ENCODE data around the gene FBLL1.
"Not testable (repeated sequence)": the region's sequence is repeated elsewhere in the genome, so short reads cannot be mapped to it uniquely, and the experiment has no call there.

The FBLL1 gene

DNA sequence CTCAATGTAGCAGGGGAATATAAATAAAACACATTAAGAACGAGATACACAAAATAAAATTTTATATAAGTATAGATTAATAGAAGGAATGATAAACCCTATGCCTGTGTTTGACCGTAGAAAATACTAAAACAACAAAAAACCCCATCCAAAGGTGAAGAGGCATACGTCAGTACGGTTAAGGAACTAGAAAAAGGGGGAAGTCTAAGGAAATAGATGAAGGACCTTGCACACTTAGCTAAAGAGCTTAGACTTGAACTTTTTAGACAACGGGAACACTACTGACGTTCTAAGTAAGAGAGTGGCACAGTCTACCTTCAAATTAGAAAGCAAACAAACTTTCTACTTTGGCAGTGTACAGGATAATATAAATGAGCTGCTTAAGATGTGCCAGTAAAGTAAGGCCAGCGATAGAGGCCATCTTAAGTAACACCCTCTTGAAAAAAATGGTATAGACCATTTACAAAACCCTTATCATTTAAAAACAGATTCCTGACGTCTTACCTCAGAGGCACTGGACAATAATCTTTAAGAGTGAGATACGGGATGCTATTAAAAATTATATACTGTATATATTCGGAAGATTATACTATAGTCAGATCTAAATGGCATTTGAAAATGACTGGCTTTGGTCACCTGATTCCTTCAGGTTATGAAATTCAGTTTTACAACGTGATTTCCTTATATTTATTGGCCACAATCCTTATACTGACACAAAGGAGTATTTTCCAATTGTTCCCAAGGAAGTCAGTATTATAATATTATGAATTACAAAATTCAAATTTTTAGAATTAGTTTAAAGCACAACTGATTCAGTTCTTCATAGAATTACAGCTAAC lies 41.6 kb downstream of the FBLL1 start:
- Histone ChIP-seq H3K4me2 (ENCODE audit: low read length) (no peak overlapping the region), H3K4me3 (ENCODE audit: low read length) (no peak overlapping the region), H3K27me3 (ENCODE audit: control insufficient read depth, low read length) (no peaks in the 10 kb centered on the region), H3F3A (ENCODE audit: control insufficient read depth, insufficient read depth) (no peaks in the 10 kb centered on the region), H4K20me1 (ENCODE audit: control insufficient read depth, insufficient read depth, low read depth, low read length) (peaks cover 24% of the 10 kb centered on the region), H3K27ac (ENCODE audit: low read depth, low read length) (no peak overlapping the region), H3K9me2 (replicated peaks; ENCODE audit: control insufficient read depth, low read length) (no peaks in the 10 kb centered on the region), H3K9me3 (ENCODE audit: control insufficient read depth, insufficient read depth, low read length) (no peaks in the 10 kb centered on the region; the same call in 1 of the 2 replicates), H3K4me1 (ENCODE audit: control insufficient read depth, low read length) (peaks cover 15% of the 10 kb centered on the region), H3K79me2 (ENCODE audit: control insufficient read depth, low read length) (peaks cover 93% of the 10 kb centered on the region), H3K36me3 (ENCODE audit: control insufficient read depth, low read length) (peaks cover 63% of the 10 kb centered on the region)
- no peak for TF ChIP-seq EZH2phosphoT487 (IDR thresholded peaks at IDR 0.05; ENCODE audit: borderline replicate concordance, low read length)
- TF ChIP-seq, protein P1, sequence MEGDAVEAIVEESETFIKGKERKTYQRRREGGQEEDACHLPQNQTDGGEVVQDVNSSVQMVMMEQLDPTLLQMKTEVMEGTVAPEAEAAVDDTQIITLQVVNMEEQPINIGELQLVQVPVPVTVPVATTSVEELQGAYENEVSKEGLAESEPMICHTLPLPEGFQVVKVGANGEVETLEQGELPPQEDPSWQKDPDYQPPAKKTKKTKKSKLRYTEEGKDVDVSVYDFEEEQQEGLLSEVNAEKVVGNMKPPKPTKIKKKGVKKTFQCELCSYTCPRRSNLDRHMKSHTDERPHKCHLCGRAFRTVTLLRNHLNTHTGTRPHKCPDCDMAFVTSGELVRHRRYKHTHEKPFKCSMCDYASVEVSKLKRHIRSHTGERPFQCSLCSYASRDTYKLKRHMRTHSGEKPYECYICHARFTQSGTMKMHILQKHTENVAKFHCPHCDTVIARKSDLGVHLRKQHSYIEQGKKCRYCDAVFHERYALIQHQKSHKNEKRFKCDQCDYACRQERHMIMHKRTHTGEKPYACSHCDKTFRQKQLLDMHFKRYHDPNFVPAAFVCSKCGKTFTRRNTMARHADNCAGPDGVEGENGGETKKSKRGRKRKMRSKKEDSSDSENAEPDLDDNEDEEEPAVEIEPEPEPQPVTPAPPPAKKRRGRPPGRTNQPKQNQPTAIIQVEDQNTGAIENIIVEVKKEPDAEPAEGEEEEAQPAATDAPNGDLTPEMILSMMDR (IDR thresholded peaks at IDR 0.05; ENCODE audit: low read depth, low read length, poor library complexity, severe bottlenecking): no peak

DNA sequence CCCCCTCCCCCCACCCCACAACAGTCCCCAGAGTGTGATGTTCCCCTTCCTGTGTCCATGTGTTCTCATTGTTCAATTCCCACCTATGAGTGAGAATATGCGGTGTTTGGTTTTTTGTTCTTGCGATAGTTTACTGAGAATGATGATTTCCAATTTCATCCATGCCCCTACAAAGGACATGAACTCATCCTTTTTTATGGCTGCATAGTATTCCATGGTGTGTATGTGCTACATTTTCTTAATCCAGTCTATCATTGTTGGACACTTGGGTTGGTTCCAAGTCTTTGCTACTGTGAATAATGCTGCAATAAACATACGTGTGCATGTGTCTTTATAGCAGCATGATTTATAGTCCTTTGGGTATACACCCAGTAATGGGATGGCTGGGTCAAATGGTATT lies 44.6 kb downstream of the FBLL1 start:
- Histone ChIP-seq H4K20me1 (ENCODE audit: control insufficient read depth, insufficient read depth, low read depth, low read length) (peaks cover 22% of the 10 kb centered on the region), H3K79me2 (ENCODE audit: control insufficient read depth, low read length) (peaks cover 93% of the 10 kb centered on the region), H3K4me1 (ENCODE audit: control insufficient read depth, low read length) (peaks cover 32% of the 10 kb centered on the region), H3K36me3 (ENCODE audit: control insufficient read depth, low read length) (peaks cover 61% of the 10 kb centered on the region)
- not testable (repeated sequence) for H3K9me3 ChIP-seq (ENCODE audit: control insufficient read depth, insufficient read depth, low read length); H3K4me2 ChIP-seq (ENCODE audit: low read length); H3K27ac ChIP-seq (ENCODE audit: low read depth, low read length); H3K27me3 ChIP-seq (ENCODE audit: control insufficient read depth, low read length); H3K9me2 ChIP-seq (replicated peaks; ENCODE audit: control insufficient read depth, low read length); H3F3A ChIP-seq (ENCODE audit: control insufficient read depth, insufficient read depth); H3K4me3 ChIP-seq (ENCODE audit: low read length)

DNA sequence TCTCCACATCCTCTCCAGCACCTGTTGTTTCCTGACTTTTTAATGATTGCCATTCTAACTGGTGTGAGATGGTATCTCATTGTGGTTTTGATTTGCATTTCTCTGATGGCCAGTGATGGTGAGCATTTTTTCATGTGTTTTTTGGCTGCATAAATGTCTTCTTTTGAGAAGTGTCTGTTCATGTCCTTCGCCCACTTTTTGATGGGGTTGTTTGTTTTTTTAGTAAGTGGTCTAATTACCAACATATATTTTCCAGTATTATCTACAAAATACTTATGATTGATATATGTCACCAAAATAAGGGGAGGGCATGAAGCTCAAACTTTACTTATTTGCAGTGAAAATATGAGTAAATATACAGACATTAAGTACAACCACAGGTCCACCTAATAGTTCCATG lies 45.1 kb downstream of the FBLL1 start:
- not testable (repeated sequence) for H3K9me3 ChIP-seq (ENCODE audit: control insufficient read depth, insufficient read depth, low read length); H3K4me2 ChIP-seq (ENCODE audit: low read length); H3K27ac ChIP-seq (ENCODE audit: low read depth, low read length); H3K9me2 ChIP-seq (replicated peaks; ENCODE audit: control insufficient read depth, low read length); H3F3A ChIP-seq (ENCODE audit: control insufficient read depth, insufficient read depth); H3K27me3 ChIP-seq (ENCODE audit: control insufficient read depth, low read length); H3K4me3 ChIP-seq (ENCODE audit: low read length)
- Histone ChIP-seq H3K4me1 (ENCODE audit: control insufficient read depth, low read length) (peaks cover 32% of the 10 kb centered on the region), H4K20me1 (ENCODE audit: control insufficient read depth, insufficient read depth, low read depth, low read length) (peaks cover 27% of the 10 kb centered on the region), H3K36me3 (ENCODE audit: control insufficient read depth, low read length) (peaks cover 64% of the 10 kb centered on the region), H3K79me2 (ENCODE audit: control insufficient read depth, low read length) (peaks cover 93% of the 10 kb centered on the region)

DNA sequence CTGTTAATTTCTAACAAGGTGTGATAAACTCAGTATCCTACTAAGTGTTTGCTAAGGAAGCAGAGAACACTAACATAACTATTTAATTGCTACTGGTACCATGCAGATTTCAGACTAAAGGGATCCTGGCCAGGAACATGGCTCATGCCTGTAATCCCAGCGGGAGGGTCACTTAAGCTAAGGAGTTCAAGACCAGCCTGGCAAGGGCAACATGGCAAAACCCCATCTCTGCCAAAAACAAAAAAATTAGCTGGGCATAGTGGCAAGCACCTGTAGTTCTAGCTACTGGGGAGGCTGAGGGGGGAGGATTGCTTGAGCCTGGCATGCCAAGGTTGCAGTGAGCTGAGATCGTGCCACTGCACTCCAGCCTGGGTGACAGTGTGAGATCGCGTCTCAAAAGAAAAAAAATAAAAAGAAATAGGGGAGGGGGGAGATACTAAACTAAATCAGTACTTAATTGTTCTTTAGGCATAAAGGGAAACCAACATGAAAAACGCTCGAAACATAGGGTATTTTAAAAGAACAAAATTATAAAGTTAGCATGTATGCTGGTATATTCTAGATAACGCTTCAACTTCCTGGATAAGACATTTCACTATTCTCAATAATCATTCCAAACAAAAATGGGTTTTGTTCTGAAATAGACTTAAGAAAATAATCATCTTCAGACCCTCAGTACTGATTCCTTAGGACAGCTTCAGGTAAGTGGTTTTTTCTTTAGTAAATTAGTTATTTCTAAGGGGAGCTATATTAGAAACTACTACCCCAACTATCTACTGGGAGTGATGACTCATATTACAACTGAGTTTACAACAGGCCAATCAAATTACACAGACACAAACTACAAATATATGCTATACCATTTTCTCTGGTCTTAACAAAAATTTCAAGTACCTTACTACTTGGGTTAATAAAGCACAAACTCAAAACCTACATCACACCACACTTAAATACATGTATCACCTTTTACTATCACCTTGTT lies 46.6 kb downstream of the FBLL1 start:
- no peak for TF ChIP-seq EZH2phosphoT487 (IDR thresholded peaks at IDR 0.05; ENCODE audit: borderline replicate concordance, low read length)
- TF ChIP-seq, protein P1 (IDR thresholded peaks at IDR 0.05; ENCODE audit: low read depth, low read length, poor library complexity, severe bottlenecking): no peak
- Histone ChIP-seq H4K20me1 (ENCODE audit: control insufficient read depth, insufficient read depth, low read depth, low read length) (peaks cover 27% of the 10 kb centered on the region), H3K4me1 (ENCODE audit: control insufficient read depth, low read length) (peaks cover 42% of the 10 kb centered on the region), H3K9me3 (ENCODE audit: control insufficient read depth, insufficient read depth, low read length) (no peaks in the 10 kb centered on the region; the same call in 1 of the 2 replicates), H3K27me3 (ENCODE audit: control insufficient read depth, low read length) (no peaks in the 10 kb centered on the region), H3K4me2 (ENCODE audit: low read length) (peak overlapping the region; percentile 44), H3K36me3 (ENCODE audit: control insufficient read depth, low read length) (peaks cover 55% of the 10 kb centered on the region), H3K9me2 (replicated peaks; ENCODE audit: control insufficient read depth, low read length) (no peaks in the 10 kb centered on the region), H3F3A (ENCODE audit: control insufficient read depth, insufficient read depth) (no peaks in the 10 kb centered on the region), H3K4me3 (ENCODE audit: low read length) (peak overlapping the region; percentile 44), H3K79me2 (ENCODE audit: control insufficient read depth, low read length) (peaks cover 83% of the 10 kb centered on the region), H3K27ac (ENCODE audit: low read depth, low read length) (no peak overlapping the region)

All from DOHH2 (cell line).